IMR-90 (cell line): ENCODE results near the gene CHRNA3.

Experiments used
- CTCF ChIP-seq: conservative IDR thresholded peaks from 2 replicates; pipeline ENCODE4 v1.5.1; 2012; ENCODE audit warnings: mild to moderate bottlenecking, low read depth, low read length, improper control_type of control experiment
- POLR2A ChIP-seq: IDR thresholded peaks from 2 replicates; pipeline ENCODE4 v1.6.1; 2012; ENCODE audit warnings: mild to moderate bottlenecking, low read depth, low read length

GRCh38 chr15:78619022-78619950 lies 1.5 kb downstream of the CHRNA3 start:
- TF ChIP-seq CTCF (no peak), POLR2A (no peak)
